GM12872 (cell line): ENCODE measurements around the gene ADCY5.

Source experiments
- CTCF ChIP-seq: IDR thresholded peaks from 3 replicates; pipeline ENCODE4 v1.5.1; 2011; ENCODE audit warnings: low read depth, mild to moderate bottlenecking, low read length, moderate library complexity; ENCODE audit not compliant: insufficient read depth

Gene ADCY5

GRCh38 chr3:123256256-123256655, 192.6 kb downstream of the ADCY5 start:
- TF ChIP-seq CTCF: no peak

GRCh38 chr3:123246866-123247265, 202.0 kb downstream of the ADCY5 start:
- TF ChIP-seq CTCF: no peak

GRCh38 chr3:123244128-123244527, 204.8 kb downstream of the ADCY5 start:
- no peak for TF ChIP-seq CTCF

- no peak for TF ChIP-seq CTCF
Observed at GRCh38 chr3:123239756-123240155, 209.1 kb downstream of the ADCY5 start.

- no peak for TF ChIP-seq CTCF
Observed at GRCh38 chr3:123236902-123237301, 212.0 kb downstream of the ADCY5 start.
